Measurements from ENCODE around the gene NFASC.

Gene NFASC

GRCh38 chr1:204962742-204963632 is 92.3 kb downstream of the NFASC start:
- Mint-ChIP-seq H3K36me3 (ENCODE audit: low read depth) (no peaks in the 10 kb centered on the region), H3K9me3 (no peaks in the 10 kb centered on the region), H3K27ac (no peak overlapping the region), H3K27me3 (peaks cover 27% of the 10 kb centered on the region), H3K4me3 (no peak overlapping the region), H3K4me1 (ENCODE audit: low read depth) (peaks cover 3% of the 10 kb centered on the region)

GRCh38 chr1:204967451-204967850 is 96.8 kb downstream of the NFASC start:
- no peak overlapping the region for H3K27ac Mint-ChIP-seq
- peaks cover 9% of the 10 kb centered on the region for H3K4me1 Mint-ChIP-seq (ENCODE audit: low read depth)
- no peaks in the 10 kb centered on the region for H3K9me3 Mint-ChIP-seq
- no peak overlapping the region for H3K4me3 Mint-ChIP-seq
- peaks cover 23% of the 10 kb centered on the region for H3K27me3 Mint-ChIP-seq
- H3K36me3 Mint-ChIP-seq (ENCODE audit: low read depth), result no peaks in the 10 kb centered on the region

DNA sequence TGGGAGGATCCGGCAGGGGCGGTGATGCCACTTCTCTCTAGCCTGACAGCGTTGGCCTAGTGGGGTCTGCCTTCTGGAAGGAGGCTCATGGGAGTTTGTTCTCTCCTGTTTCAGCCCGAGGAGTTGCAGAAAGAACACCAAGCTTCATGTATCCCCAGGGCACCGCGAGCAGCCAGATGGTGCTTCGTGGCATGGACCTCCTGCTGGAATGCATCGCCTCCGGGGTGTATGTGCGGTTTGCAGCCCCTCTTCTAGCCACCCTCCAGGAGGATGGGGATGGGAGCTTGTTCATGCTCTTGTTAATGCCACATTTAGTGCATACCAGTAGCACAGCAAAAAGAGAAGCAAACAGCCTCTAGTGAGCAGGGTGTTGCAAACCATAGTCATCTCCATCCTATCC is 97.5 kb downstream of the NFASC start:
- Mint-ChIP-seq H3K27ac (no peak overlapping the region), H3K9me3 (no peaks in the 10 kb centered on the region), H3K27me3 (peaks cover 28% of the 10 kb centered on the region), H3K4me1 (ENCODE audit: low read depth) (peaks cover 9% of the 10 kb centered on the region), H3K36me3 (ENCODE audit: low read depth) (no peaks in the 10 kb centered on the region), H3K4me3 (no peak overlapping the region)

- Mint-ChIP-seq H3K27ac (no peak overlapping the region), H3K36me3 (ENCODE audit: low read depth) (no peaks in the 10 kb centered on the region), H3K9me3 (no peaks in the 10 kb centered on the region), H3K27me3 (peaks cover 31% of the 10 kb centered on the region), H3K4me3 (no peak overlapping the region), H3K4me1 (ENCODE audit: low read depth) (peaks cover 9% of the 10 kb centered on the region)
Observed at GRCh38 chr1:204968951-204969350, 98.3 kb downstream of the NFASC start.

DNA sequence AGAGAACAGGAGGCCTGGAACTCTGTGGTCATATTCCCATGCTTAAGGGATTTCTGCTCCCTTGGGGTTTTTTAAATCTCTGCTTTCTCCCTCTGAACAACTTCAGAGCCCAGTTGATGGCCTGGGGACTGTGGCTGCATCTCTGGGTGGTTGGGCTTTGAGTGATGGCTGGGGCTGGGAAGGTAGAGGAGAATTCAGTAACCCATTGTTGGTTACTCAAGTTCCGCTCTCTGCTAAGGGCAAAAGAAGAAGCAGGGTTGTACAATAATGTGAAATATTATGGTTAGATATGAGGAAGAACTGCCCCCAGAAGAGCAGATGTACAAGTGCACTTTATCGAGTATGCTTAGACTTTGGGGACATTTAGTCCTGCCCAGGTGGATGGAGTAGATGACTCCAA is 100.3 kb downstream of the NFASC start:
- Mint-ChIP-seq H3K4me1 (ENCODE audit: low read depth) (peaks cover 9% of the 10 kb centered on the region), H3K36me3 (ENCODE audit: low read depth) (no peaks in the 10 kb centered on the region), H3K27ac (no peak overlapping the region), H3K4me3 (no peak overlapping the region), H3K27me3 (peaks cover 23% of the 10 kb centered on the region), H3K9me3 (no peaks in the 10 kb centered on the region)

DNA sequence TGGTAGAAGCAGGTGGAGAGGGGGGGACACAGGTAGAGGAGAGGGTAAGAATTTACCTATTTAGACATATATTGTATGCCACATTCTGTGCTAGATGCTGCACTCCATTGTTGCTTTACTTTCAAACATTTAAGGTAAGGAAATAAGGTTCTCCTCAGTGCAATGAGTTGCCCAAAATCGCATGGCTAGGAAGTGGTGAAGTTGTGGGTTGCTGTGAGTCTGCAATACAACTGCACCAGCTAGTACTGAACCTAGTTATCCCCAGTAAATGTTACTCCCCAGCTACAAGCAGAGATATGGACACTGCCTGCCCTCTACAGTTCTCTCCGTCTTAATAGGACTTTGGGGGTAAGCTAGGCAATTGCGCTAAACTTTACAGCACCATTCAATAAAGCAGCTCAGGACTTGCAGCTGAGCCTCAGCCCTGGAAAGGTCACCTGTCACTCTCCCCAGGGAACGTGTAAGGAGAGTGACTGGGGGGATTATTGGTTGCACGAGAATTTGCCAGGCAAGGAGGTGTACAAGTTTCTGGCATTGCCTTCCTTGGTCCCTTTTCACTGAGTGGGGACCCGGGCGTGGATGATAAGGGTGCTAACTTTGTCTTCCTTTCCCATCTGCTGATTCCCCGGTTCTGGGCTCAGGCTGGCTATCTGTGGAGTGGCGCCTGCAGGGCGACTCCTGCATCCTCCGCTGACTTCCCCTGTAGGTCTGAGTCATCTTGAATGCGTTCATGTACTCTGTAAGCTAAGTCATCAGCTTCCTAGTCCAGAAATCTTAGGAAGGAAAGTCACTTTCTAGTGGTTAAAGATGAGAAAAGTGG is 101.1 kb downstream of the NFASC start:
- Mint-ChIP-seq H3K4me3 (no peak overlapping the region), H3K27ac (no peak overlapping the region), H3K27me3 (peaks cover 21% of the 10 kb centered on the region), H3K36me3 (ENCODE audit: low read depth) (no peaks in the 10 kb centered on the region), H3K4me1 (ENCODE audit: low read depth) (peaks cover 9% of the 10 kb centered on the region), H3K9me3 (no peaks in the 10 kb centered on the region)

DNA sequence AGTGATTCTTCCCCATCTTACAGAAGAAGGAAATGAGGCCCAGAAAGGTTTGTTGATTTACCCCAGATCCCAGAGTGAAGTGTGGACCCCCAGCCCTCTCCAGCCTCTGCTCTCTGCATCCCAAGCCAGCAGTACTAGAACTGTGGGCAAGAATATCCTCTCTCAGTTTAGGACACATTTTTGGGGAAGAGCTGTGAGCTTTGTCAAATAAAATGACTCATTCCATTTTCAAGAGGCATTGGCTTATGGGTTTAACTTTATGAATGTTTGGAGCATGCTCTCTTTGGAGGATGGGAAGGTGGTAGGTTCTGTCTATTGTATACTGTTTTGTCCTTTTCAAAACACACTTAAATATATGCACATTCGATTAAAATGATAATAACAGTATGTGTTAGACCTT is 101.8 kb downstream of the NFASC start:
- no peaks in the 10 kb centered on the region for H3K36me3 Mint-ChIP-seq (ENCODE audit: low read depth)

DNA sequence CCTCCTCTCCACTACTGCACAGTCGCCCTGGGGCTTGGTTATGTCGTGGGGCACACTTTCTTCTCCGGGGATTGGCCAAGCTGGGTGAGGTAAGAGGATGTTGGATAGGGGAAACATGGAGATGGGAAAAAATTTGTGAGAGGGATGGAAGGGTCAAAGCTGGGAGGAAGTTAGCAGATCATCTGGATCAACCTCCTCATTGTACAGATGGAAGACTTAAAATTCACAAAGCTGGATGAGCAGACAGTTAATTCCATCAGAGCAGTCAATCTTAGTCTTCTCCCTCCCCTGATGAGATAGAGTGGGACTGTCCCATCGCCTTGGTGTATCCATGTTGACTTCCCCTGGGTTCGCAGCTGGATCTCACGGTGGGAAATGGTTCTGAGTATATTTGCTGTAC is 102.8 kb downstream of the NFASC start:
- Mint-ChIP-seq H3K27ac (no peak overlapping the region), H3K4me3 (no peak overlapping the region), H3K36me3 (ENCODE audit: low read depth) (no peaks in the 10 kb centered on the region), H3K27me3 (peaks cover 12% of the 10 kb centered on the region), H3K4me1 (ENCODE audit: low read depth) (peaks cover 14% of the 10 kb centered on the region), H3K9me3 (no peaks in the 10 kb centered on the region)

More for the DNA sequence above, 101.8 kb downstream of the NFASC start:
- peaks cover 14% of the 10 kb centered on the region for H3K27me3 Mint-ChIP-seq
- H3K27ac Mint-ChIP-seq, result no peak overlapping the region
- peaks cover 14% of the 10 kb centered on the region for H3K4me1 Mint-ChIP-seq (ENCODE audit: low read depth)
- H3K4me3 Mint-ChIP-seq, result no peak overlapping the region
- no peaks in the 10 kb centered on the region for H3K9me3 Mint-ChIP-seq

GRCh38 chr1:204974327-204974726 is 103.7 kb downstream of the NFASC start:
- Mint-ChIP-seq H3K4me3 (no peak overlapping the region), H3K9me3 (no peaks in the 10 kb centered on the region), H3K27ac (no peak overlapping the region), H3K4me1 (ENCODE audit: low read depth) (peaks cover 14% of the 10 kb centered on the region), H3K36me3 (ENCODE audit: low read depth) (no peaks in the 10 kb centered on the region), H3K27me3 (peaks cover 12% of the 10 kb centered on the region)

DNA sequence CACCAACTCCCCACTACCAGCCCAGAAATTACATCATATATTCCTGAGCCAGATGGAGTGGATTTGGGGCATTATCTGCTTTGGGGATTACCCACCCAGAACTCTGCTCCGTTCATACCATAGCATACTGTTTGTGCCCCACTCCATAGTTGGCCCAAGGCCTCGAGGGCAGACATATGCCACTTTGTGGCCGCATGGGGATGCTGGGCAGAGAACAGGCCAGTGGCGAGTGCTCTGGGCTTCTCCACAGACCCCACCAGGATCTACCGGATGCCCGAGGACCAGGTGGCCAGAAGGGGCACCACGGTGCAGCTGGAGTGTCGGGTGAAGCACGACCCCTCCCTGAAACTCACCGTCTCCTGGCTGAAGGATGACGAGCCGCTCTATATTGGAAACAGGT is 104.4 kb downstream of the NFASC start:
- Mint-ChIP-seq H3K4me1 (ENCODE audit: low read depth) (peaks cover 14% of the 10 kb centered on the region), H3K36me3 (ENCODE audit: low read depth) (no peaks in the 10 kb centered on the region), H3K27me3 (peaks cover 12% of the 10 kb centered on the region), H3K9me3 (no peaks in the 10 kb centered on the region), H3K27ac (no peak overlapping the region), H3K4me3 (no peak overlapping the region)

DNA sequence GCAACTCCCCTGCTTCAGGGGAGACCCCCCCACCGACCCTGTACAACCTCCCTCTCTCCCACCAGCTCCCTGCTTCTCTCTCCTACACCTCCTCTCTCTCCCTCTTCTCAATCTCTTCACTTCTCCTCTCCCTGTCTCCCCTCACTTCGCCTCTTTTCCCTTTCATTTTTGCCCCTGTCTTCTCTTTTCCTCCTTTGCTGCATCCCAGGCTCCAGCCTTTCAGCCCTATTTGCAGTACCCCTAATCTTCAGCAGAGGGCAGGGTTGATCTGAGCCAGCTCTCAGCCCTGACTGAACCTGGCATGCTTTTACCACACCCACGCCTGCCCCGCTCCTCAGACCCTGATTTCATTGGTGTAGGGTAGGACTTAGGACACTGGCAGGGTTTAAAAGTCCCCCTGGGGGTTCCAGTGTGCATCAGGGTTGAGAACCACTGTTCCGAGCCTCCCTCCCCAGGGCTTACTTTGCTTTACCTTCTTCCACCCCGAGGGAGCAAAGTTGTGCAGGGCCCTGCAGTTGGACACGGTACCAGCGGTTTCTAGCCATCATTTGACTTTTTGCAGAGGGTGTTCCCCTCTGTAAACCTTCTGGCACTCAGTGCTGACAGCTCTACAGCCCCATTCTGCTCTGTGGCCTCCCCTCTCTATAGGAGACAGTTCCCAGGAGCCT is 105.0 kb downstream of the NFASC start:
- Mint-ChIP-seq H3K36me3 (ENCODE audit: low read depth) (no peaks in the 10 kb centered on the region), H3K4me1 (ENCODE audit: low read depth) (peaks cover 14% of the 10 kb centered on the region), H3K27ac (no peak overlapping the region), H3K9me3 (no peaks in the 10 kb centered on the region), H3K27me3 (peaks cover 12% of the 10 kb centered on the region), H3K4me3 (no peak overlapping the region)

DNA sequence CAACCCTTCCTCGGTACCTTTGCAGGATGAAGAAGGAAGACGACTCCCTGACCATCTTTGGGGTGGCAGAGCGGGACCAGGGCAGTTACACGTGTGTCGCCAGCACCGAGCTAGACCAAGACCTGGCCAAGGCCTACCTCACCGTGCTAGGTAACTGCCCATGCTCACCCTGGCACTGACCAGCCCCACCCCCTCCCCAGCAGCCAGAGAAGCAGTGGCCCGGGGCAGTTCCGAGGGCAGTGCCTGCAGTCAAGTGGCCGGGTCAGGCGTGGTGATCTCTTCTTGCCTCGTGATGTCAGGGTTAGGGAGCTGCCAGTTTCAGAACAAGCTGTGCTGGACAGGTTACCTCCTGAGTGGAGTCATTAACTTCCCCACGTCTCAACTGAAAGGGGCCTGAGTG is 106.0 kb downstream of the NFASC start:
- Mint-ChIP-seq H3K4me1 (ENCODE audit: low read depth) (peaks cover 14% of the 10 kb centered on the region), H3K27me3 (peaks cover 12% of the 10 kb centered on the region), H3K4me3 (no peak overlapping the region), H3K36me3 (ENCODE audit: low read depth) (no peaks in the 10 kb centered on the region), H3K27ac (no peak overlapping the region), H3K9me3 (no peaks in the 10 kb centered on the region)

GRCh38 chr1:204977318-204977717 is 106.7 kb downstream of the NFASC start:
- no peaks in the 10 kb centered on the region for H3K36me3 Mint-ChIP-seq (ENCODE audit: low read depth)

DNA sequence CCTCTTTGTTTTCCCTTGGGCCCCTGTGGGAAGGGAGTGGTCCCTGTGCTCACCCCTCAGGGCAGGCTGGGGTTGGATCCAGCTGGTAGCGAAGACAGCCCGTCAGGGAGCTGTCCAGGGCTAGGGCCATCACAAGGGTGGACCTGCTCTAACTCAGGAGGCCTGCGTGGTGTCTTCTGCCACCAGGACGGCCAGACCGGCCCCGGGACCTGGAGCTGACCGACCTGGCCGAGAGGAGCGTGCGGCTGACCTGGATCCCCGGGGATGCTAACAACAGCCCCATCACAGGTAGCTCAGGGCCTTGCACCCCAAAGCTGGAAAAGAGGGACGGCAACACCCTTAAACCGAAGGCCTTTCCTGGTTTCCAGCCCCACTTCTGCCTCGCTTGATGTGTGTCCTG is 108.1 kb downstream of the NFASC start:
- no peak overlapping the region for H3K4me3 Mint-ChIP-seq
- no peak overlapping the region for H3K27ac Mint-ChIP-seq
- no peaks in the 10 kb centered on the region for H3K9me3 Mint-ChIP-seq
- H3K36me3 Mint-ChIP-seq (ENCODE audit: low read depth), result no peaks in the 10 kb centered on the region
- peaks cover 17% of the 10 kb centered on the region for H3K27me3 Mint-ChIP-seq
- H3K4me1 Mint-ChIP-seq (ENCODE audit: low read depth), result peaks cover 8% of the 10 kb centered on the region

More at GRCh38 chr1:204977318-204977717, 106.7 kb downstream of the NFASC start:
- Mint-ChIP-seq H3K9me3 (no peaks in the 10 kb centered on the region), H3K4me1 (ENCODE audit: low read depth) (peaks cover 10% of the 10 kb centered on the region), H3K27ac (no peak overlapping the region), H3K4me3 (no peak overlapping the region), H3K27me3 (peaks cover 19% of the 10 kb centered on the region)

- Mint-ChIP-seq H3K9me3 (no peaks in the 10 kb centered on the region), H3K27me3 (peaks cover 15% of the 10 kb centered on the region), H3K27ac (no peak overlapping the region), H3K4me3 (no peak overlapping the region), H3K4me1 (ENCODE audit: low read depth) (peaks cover 8% of the 10 kb centered on the region), H3K36me3 (ENCODE audit: low read depth) (no peaks in the 10 kb centered on the region)
Observed at GRCh38 chr1:204979306-204979705, 108.6 kb downstream of the NFASC start.
